ENCODE results near the gene IRX4.
A peak's percentile ranks its signal among the peaks of the same experiment; 100 is the strongest.
"Not testable (repeated sequence)": the region's sequence is repeated elsewhere in the genome, so short reads cannot be mapped to it uniquely, and the experiment has no call there.

The IRX4 gene

GRCh38 chr5:1856596-1857255, 26.0 kb downstream of the IRX4 start:
- no peak for DNase-seq

DNA sequence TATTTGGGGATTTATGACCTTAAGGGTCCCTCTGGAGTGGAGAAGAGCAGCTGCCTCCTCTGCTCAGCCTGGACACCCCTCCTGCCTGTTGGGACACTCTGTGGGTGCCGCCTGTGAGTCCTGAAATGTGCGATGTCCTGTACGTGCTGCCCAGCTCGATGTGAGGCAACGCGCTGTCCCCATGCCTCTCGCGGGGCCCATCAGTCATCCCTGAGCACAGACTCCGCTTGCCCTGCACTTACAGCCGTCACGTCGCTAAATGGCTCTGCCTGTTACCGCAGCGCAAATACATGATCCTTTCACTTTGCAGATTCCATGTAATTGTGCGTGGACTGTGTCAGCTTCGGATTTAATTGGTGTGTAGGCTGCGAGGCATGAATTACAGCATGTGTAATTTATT, 27.1 kb downstream of the IRX4 start:
- peak; percentile 1 for DNase-seq

DNA sequence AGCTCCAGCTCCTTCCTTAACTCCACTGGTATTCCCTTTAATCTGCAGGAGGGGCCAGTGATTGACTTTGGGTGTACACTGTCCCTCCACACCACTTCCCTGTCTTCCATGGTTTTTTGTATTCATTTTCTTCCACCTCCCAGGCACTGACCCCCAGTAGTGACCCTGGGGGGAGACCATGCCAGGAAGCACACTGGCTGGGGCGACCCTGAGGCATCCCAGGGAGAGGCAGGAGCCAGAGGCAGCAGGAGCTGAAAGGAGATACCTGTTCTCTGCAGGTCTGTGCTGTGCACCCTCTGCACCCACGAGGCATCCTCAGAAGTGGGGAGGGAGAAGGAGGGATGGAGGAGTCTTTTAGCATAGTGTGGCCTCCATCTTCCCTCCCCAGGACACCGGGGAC, 27.6 kb downstream of the IRX4 start:
- no peak for DNase-seq

DNA sequence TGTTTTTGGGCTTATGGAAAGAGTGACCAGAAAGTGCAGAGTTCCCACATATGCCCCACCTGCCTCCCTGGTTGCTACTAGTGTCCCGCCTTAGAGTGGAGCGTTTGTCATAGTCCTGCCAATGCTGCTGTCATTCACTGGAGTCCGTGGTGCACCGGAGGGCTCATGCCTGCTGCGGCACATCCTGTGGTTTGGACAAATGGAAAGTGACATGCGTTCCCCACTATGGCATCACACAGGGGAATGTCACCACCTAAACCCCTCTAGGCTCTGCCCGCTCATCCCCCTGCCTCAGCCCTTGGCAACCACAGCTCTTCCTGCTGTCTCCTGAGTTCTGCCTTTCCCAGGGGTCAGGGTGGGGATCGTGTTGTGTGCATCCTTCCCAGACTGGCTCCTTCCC, 29.2 kb downstream of the IRX4 start:
- DNase-seq = no peak

DNA sequence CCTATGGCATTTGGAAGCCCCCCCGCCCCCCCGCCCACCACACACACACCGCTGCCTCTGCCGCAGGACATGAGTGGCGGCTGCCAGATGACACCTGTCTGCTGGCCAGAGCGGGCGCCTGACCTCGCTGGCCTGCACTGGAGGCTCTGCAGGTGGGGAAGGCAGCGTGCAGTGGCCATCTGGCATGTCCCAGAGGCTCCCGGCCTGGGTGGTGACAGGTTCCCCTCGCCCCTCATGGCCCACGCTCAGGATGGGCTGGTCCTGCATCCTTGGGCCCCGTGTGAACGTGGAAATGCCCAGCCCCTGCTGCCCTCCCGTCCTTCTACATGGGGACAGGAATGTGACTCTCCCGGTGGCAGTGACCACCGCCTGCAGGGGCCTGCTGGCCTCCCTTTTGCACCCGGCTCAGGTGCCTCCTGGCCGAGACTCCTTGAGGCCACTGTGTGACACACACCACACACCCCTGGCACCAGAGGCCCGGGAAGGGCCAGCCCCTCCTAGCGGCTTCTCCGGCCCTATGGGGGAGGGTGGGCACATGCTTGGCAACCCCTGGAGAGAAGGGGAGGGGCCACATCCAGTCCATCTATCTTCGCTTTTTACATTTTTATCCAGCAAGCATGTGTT, 30.3 kb downstream of the IRX4 start:
- DNase-seq = no peak

- DNase-seq = no peak
Measured at GRCh38 chr5:1851290-1851934, 31.3 kb downstream of the IRX4 start.

- DNase-seq = no peak
Measured at GRCh38 chr5:1850324-1851154, 32.2 kb downstream of the IRX4 start.

GRCh38 chr5:1847611-1848010, 35.1 kb downstream of the IRX4 start:
- no peak for DNase-seq

DNA sequence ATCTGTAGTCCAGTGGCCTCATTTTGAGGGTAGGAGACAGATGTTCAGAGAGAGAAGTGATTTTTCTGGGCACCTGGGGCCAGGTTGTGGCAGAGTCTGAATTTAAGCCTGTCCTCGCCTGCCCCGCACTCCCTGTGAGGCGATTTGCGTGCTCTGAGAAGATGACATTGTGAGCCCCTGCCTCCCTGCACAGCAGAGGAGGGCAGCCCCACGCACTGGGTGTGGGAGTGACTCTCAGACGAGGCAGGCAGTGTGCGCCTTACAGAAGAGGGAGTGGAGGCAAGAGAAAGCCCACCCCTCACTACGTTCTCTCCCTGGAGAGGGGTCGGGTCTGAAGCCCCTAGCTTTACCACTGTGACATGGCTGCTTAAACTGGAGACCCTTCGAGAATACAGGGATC, 35.7 kb downstream of the IRX4 start:
- DNase-seq = no peak

DNA sequence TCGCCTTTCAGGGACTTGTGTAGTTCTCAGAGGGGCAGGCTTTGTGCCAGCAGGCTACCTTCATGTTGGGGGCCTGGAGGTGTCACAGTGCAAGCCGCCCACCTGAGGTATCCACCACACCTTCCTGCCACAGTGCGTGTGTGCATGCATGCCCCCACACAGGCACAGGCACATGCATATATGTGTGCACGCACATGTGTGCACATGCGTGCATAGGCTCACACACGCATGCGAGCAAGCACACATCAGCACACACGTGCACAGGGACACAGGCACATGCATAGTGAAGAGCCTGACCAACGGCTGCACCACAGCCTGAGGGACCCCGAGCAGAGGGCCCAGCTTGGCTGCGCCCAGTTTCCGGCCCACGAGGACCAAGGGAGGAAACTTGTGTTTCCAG, 36.1 kb downstream of the IRX4 start:
- DNase-seq = no peak

DNA sequence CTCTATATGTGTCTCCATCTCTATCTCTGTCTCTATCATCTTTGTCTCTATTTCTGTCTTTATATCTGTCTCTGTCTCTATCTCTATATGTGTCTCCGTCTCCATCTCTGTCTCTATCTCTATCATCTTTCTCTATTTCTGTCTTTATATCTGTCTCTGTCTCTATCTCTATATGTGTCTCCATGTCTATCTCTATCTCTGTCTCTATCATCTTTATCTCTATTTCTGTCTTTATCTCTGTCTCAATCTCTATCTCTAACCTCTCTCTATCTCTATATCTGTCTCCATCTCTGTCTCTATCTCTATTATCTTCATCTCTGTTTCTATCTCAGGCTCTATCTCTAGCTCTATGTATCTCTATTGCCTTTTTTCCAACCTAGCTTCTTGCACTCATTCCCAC, 37.0 kb downstream of the IRX4 start:
- DNase-seq = no peak

DNA sequence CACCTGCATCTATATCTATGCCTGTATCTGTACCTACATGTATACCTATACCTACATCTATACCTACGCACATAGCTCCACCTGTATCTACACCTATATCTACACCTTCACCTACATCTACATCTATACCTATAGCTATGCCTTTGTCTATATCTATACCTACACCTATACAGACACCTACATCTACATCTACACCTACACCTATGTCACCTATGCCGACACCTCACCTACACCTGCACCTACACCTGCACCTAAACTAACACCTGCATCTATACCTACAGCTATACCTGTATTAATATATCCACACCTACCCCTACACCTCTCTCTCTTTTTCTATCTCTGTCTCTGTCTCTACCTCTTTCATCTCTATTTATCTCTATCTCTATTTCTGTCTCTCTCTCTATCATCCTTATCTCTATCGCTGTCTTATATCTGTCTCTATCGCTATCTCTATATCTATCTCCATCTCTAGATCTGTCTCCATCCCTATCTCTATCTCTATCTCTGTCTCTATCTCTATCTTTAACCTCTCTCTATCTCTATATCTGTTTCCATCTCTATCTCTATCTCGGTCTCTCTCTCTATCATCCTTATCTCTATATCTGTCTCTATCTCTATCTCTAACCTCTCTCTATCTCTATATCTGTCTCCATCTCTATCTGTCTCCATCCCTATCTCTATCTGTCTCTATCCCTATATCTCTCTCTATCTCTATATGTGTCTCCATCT, 37.9 kb downstream of the IRX4 start:
- no peak for DNase-seq

GRCh38 chr5:1843761-1844160, 39.0 kb downstream of the IRX4 start:
- DNase-seq = not testable (repeated sequence)

GRCh38 chr5:1842004-1842819, 40.5 kb downstream of the IRX4 start:
- no peak for DNase-seq

- no peak for DNase-seq
Measured at GRCh38 chr5:1840741-1841521, 41.8 kb downstream of the IRX4 start.

DNA sequence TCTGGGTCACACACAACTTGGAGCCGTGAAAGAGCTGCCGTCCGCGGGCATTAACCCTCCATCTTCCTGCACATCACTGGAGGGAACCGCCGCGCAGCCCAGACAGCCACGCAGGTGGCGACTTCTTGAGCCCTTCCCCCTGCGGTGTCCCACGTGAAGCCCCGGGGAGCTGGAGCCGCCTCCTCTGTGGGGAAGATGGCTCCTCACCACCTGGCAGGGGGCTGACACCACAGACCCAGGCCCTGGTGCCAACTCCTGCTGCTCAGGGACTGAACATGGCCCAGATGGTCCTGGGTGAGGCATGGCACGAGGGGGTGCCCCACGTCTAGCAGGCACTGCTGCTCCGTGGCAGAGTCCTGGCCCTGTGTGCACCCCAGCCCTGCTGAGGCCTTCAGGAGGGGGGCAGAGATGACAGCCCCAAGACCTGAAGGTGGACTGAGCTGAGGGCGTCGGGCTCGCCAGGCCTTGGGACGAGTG, 42.6 kb downstream of the IRX4 start:
- no peak for DNase-seq

DNA sequence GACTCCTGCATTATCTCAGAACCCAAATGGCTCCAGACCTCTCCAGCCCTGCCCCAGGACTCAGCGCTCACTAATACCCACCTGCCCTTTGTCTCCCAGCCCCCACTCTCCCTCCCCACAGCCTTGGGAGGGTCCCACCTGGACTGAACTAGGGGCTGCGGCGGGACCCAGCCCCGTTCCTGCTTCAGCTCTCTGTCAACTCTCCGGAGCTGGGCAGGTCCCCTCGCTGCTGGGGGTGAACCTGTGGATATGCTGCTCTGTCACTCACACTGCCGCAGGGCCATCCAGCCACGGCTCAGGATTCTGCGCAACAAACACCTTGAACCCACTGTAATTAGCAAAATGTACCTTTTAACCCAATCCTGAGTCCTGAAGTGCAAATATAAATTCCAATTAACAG, 44.7 kb downstream of the IRX4 start:
- DNase-seq = no peak

DNA sequence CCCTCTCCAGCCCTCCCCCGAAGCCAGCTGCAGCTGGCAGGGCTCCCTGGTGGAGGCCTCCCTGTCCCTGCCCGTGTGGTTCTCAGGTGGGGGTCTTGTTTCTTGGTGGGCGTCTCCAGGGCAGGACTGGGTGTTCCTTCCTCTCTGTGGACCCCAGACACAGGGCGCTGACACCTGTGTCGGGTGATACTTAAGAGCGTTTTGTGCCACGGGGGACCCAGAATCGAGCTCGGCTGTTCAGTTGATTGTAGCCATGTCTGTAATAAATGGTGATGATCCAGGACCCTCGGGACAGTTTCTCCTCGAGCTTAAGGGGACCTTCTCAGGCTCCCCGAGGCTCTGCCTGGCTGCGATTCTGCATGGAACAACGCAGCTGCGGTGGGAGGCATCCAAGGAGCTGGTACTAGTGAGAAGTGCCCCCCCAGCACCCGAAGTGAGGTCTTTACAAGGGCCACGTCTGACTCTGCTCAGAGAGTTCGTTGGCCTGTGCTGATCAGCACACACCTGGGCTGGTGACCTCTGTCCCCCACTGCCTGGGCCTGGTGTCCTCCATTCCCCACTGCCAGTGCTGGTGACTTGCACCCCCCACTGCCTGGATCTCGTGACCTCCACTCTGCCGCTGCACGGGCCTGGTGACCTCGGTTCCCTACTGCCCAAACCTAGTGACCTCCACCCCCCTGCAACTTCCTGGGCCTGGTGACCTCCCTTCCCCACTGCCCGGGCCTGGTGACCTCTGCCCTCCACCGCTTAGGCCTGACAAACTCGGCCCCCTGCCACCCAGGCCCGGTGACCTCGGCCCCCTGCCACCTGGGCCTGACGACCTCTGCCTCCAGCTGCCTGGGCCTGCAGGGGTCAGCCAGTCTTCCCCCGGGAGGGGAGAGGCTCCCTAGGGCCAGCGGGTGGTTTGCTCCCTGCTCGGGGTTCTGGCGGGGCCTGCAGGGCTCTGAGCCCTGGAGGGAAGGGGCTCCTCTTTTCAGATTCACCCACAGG, 45.5 kb downstream of the IRX4 start:
- no peak for DNase-seq

DNA sequence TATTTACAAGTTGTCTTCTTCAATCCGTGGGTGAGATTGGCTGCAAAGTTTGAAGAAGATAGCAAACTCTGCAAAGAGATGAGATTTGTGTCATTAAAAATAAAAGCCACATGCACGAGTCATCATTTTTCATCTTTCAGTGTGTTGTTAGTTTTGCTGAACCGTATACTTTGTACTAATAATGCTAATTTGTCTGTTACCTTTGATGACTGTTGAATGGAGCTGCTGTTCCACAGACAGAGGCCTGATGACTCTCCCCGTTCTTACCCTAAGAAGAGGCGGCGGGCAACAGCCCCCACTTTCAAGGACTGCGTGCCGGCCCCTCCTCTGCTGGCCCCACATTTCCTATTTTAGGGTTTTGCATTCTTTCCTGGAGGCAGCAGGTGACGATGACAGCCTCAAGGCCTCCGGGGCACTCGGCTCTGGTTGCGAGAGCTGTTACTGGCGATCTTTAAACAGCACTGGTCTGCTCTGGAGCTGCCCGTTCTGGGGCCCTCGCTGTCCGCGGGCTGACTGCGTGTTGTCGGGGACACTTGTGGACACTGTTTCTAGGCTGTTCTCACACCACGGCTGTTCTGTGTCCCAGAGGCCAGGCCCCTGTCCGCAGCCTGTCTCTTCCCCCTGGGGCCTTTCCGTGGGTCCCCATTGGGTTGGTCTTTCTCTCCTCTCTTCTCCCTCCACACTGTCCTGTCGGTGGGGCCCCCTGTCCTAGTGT, 46.4 kb downstream of the IRX4 start:
- DNase-seq = no peak

Measured in NCI-H82 (cell line).